SK-N-SH (cell line): ENCODE results near the gene NME8. TPM values are rescaled to one million over a fixed set of nuclear protein-coding genes. Genes with fewer than 3 reads are reported as not detected.

Source experiments
- CTCF ChIA-PET: fragments of 300-600, 350-600 bp; formaldehyde crosslinking; extraction: SDS; loops from one replicate; lab custom pipeline; 2021; lab: Yijun Ruan, JAX
- POLR2A ChIA-PET: fragments of 350-600 bp; sonication (Branson Sonifier 250); formaldehyde crosslinking; extraction: SDS; loops from one replicate; lab custom pipeline; 2020; ENCODE audit warnings: antibody characterized with exemption, inconsistent platforms; lab: Yijun Ruan, JAX
- DNase-seq: peaks from one replicate; pipeline ENCODE4 v3.0.0; 2012
- H2AFZ ChIP-seq: fragments of 200-600 bp; sonication (generic); 2 replicates; pipeline ENCODE4 v1.8.1; 2016; ENCODE audit warnings: antibody characterized with exemption, mild to moderate bottlenecking, low read depth
- H3F3A ChIP-seq: fragments of 200-600 bp; sonication (generic); replicated peaks from 2 replicates; pipeline ENCODE3; 2016; ENCODE audit warnings: antibody characterized with exemption, mild to moderate bottlenecking; ENCODE audit not compliant: insufficient read depth
- H3K27ac ChIP-seq, 2 experiments: fragments of 200-500 bp in 1 of 2; fragments of 200-600 bp in 1 of 2; sonication (Bioruptor generic) in 1 of 2; sonication (generic), shearing (Covaris generic) in 1 of 2; 2 replicates each; pipeline versions ENCODE4 v1.5.1 to v1.6.1; 2014 to 2016; ENCODE audit warnings: low read depth in 2 of 2, inconsistent platforms in 1 of 2, low read length in 1 of 2, mild to moderate bottlenecking in 1 of 2, mixed read lengths in 1 of 2
- H3K27me3 ChIP-seq: fragments of 200-600 bp; sonication (generic), shearing (Covaris generic); 2 replicates; pipeline ENCODE4 v1.6.1; 2016; ENCODE audit warnings: mixed run types; ENCODE audit not compliant: insufficient read depth
- H3K36me3 ChIP-seq, 2 experiments: fragments of 200-500 bp in 1 of 2; fragments of 200-600 bp in 1 of 2; sonication (Bioruptor generic) in 1 of 2; sonication (generic) in 1 of 2; replicated peaks in 1 of 2; 2 replicates each; pipeline versions ENCODE3 to v1.5.1; 2014 to 2016; ENCODE audit warnings: low read length in 1 of 2, mild to moderate bottlenecking in 1 of 2; ENCODE audit not compliant: insufficient read depth in 2 of 2, control insufficient read depth in 1 of 2
- H3K4me1 ChIP-seq, 2 experiments: fragments of 200-500 bp in 1 of 2; fragments of 200-600 bp in 1 of 2; sonication (Bioruptor generic) in 1 of 2; sonication (generic), shearing (Covaris generic) in 1 of 2; 2 replicates each; pipeline versions ENCODE4 v1.5.1 to v1.6.1; 2014 to 2016; ENCODE audit warnings: low read depth in 1 of 2, low read length in 1 of 2, mixed run types in 1 of 2; ENCODE audit not compliant: insufficient read depth in 2 of 2, control insufficient read depth in 1 of 2
- H3K4me2 ChIP-seq: fragments of 200-600 bp; sonication (generic), shearing (Covaris generic); 2 replicates; pipeline ENCODE4 v1.6.1; 2017; ENCODE audit warnings: mixed run types
- H3K4me3 ChIP-seq, 2 experiments: fragments of 200-500 bp in 1 of 2; fragments of 200-600 bp in 1 of 2; sonication (Bioruptor generic) in 1 of 2; sonication (generic), shearing (Covaris generic) in 1 of 2; 2 replicates each; pipeline versions ENCODE4 v1.5.1 to v1.8.1; 2014 to 2016; ENCODE audit warnings: low read depth in 2 of 2, inconsistent platforms in 1 of 2, low read length in 1 of 2, mild to moderate bottlenecking in 1 of 2, mixed read lengths in 1 of 2, moderate library complexity in 1 of 2
- H3K79me2 ChIP-seq: fragments of 200-600 bp; sonication (generic); 2 replicates; pipeline ENCODE4 v1.8.1; 2017; ENCODE audit warnings: mild to moderate bottlenecking; ENCODE audit not compliant: insufficient read depth
- H3K9ac ChIP-seq: fragments of 200-600 bp; sonication (generic); 2 replicates; pipeline ENCODE4 v1.6.1; 2017; ENCODE audit warnings: mixed run types
- H3K9me2 ChIP-seq: fragments of 200-600 bp; sonication (generic); 2 replicates; pipeline ENCODE4 v1.6.1; 2017; ENCODE audit warnings: mixed run types
- H3K9me3 ChIP-seq: fragments of 200-600 bp; sonication (generic); 2 replicates; pipeline ENCODE4 v1.6.1; 2017; ENCODE audit warnings: mixed run types, mild to moderate bottlenecking, moderate library complexity
- H4K20me1 ChIP-seq: fragments of 200-600 bp; sonication (generic); 2 replicates; pipeline ENCODE4 v1.6.1; 2017; ENCODE audit warnings: mild to moderate bottlenecking, mixed run types; ENCODE audit not compliant: insufficient read depth
- ELF1 ChIP-seq: IDR thresholded peaks from 2 replicates; pipeline ENCODE4 v1.4.0; 2012
- EZH2phosphoT487 ChIP-seq: fragments of 200-600 bp; sonication (generic); IDR thresholded peaks from 2 replicates; pipeline ENCODE4 v1.6.1; 2017; ENCODE audit warnings: low read depth, mixed run types, mild to moderate bottlenecking, antibody characterized with exemption, moderate library complexity, borderline replicate concordance
- FOSL2 ChIP-seq: IDR thresholded peaks from 2 replicates; pipeline ENCODE4 v1.4.0; 2012; ENCODE audit warnings: low read depth, mild to moderate bottlenecking, moderate library complexity, borderline replicate concordance
- FOXJ3 ChIP-seq: sonication (generic); formaldehyde crosslinking; IDR thresholded peaks from 2 replicates; pipeline ENCODE4 v1.5.1; 2020; ENCODE audit warnings: mild to moderate bottlenecking, missing genetic modification reagents
- FOXM1 ChIP-seq: IDR thresholded peaks from 2 replicates; pipeline ENCODE4 v1.4.0; 2012; ENCODE audit warnings: low read depth, mild to moderate bottlenecking
- GABPA ChIP-seq: IDR thresholded peaks from 2 replicates; pipeline ENCODE4 v1.4.0; 2012; ENCODE audit warnings: low read depth, mild to moderate bottlenecking
- JUND ChIP-seq: IDR thresholded peaks from 2 replicates; pipeline ENCODE4 v1.4.0; 2012
- PBX3 ChIP-seq: IDR thresholded peaks from 2 replicates; pipeline ENCODE4; 2012
- RCOR1 ChIP-seq: fragments of 150-350 bp; IDR thresholded peaks from 2 replicates; pipeline ENCODE4 v1.6.1; 2017; ENCODE audit warnings: antibody characterized with exemption, low read length
- RXRA ChIP-seq: IDR thresholded peaks from 2 replicates; pipeline ENCODE4 v1.4.0; 2012; ENCODE audit warnings: low read depth, mild to moderate bottlenecking, borderline replicate concordance
- TEAD4 ChIP-seq: IDR thresholded peaks from 2 replicates; pipeline ENCODE4 v1.4.0; 2012; ENCODE audit warnings: mild to moderate bottlenecking, borderline replicate concordance; ENCODE audit not compliant: insufficient read depth
- YY1 ChIP-seq: IDR thresholded peaks from 2 replicates; pipeline ENCODE4 v1.4.0; 2012; ENCODE audit warnings: low read depth, mild to moderate bottlenecking
- WGBS: methylation state at CpG from one replicate; pipeline ENCODE4 v1.1.6; 2017; ENCODE audit warnings: low lambda C conversion rate; 5-methylcytosine and 5-hydroxymethylcytosine counted together
- polyA plus RNA-seq, 3 experiments: library from polyadenylated mRNA; depleted of rRNA; stranded (reverse); fragments of >200 nt; gene quantifications; 2 replicates each; pipeline ENCODE4 v1.2.3, GENCODE V29; 2012
- TF ChIP-seq, protein P1 (sequence below): IDR thresholded peaks from 2 replicates; pipeline ENCODE4 v1.4.0; 2012; ENCODE audit warnings: low read depth
- TF ChIP-seq, protein P2 (sequence below): IDR thresholded peaks from 2 replicates; pipeline ENCODE4 v1.4.0; 2012; ENCODE audit warnings: low read depth, borderline replicate concordance

Gene NME8
- polyA plus RNA-seq, 1 of the 3 experiments (the other 2 are of a cell fraction) = not detected

- TF ChIP-seq RCOR1 = no peak
- no peak for TF ChIP-seq ELF1
- TF ChIP-seq, protein P1, sequence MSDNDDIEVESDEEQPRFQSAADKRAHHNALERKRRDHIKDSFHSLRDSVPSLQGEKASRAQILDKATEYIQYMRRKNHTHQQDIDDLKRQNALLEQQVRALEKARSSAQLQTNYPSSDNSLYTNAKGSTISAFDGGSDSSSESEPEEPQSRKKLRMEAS = no peak
- no peak for TF ChIP-seq EZH2phosphoT487
- no peak for TF ChIP-seq FOXM1
- no peak for TF ChIP-seq TEAD4
- TF ChIP-seq YY1 = no peak
- TF ChIP-seq PBX3 = no peak
- TF ChIP-seq, protein P2, sequence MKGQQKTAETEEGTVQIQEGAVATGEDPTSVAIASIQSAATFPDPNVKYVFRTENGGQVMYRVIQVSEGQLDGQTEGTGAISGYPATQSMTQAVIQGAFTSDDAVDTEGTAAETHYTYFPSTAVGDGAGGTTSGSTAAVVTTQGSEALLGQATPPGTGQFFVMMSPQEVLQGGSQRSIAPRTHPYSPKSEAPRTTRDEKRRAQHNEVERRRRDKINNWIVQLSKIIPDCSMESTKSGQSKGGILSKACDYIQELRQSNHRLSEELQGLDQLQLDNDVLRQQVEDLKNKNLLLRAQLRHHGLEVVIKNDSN = no peak
- TF ChIP-seq JUND = no peak
- TF ChIP-seq FOSL2 = no peak
- TF ChIP-seq, all 33 proteins: peak for 4
Observed at GRCh38 chr7:37916673-37917660, 68.6 kb downstream of the NME8 start, which contains the start of gene SFRP4 (continued).

GRCh38 chr7:37918526-37918925, 70.1 kb downstream of the NME8 start:
- no peaks in the 10 kb centered on the region for H3K9me3 ChIP-seq
- TF ChIP-seq RXRA (no peak), FOXJ3 (CRISPR knock-in tag) (no peak), GABPA (no peak), EZH2phosphoT487 (no peak)
- TF ChIP-seq, all 33 proteins: peak for 0
- Histone ChIP-seq H3F3A (no peaks in the 10 kb centered on the region), H3K4me1 (peaks cover 0 to 30% of the 10 kb centered on the region in 2 experiments; a peak in 2 of 4 replicates), H3K9me2 (no peaks in the 10 kb centered on the region), H4K20me1 (no peaks in the 10 kb centered on the region), H3K27me3 (peaks cover 39% of the 10 kb centered on the region; the same call in 1 of the 2 replicates), H3K36me3 (no peaks in the 10 kb centered on the region), H3K9ac (no peak overlapping the region), H3K4me2 (no peak overlapping the region), H3K27ac (no peak overlapping the region), H3K4me3 (no peak overlapping the region), H2AFZ (no peak overlapping the region), H3K79me2 (peaks cover 6% of the 10 kb centered on the region; the same call in 1 of the 2 replicates)
- POLR2A ChIA-PET = no interaction called here
- CTCF ChIA-PET = interaction anchor here (0.7 to 16.2 kb wide), 15 partner anchors 9 to 456 kb away, joined by 3 to 280 read pairs (median 5); no protein-coding TSS in a partner anchor
- WGBS = 61% methylated on average over 4 of the region's 4 CpGs
- no peak for DNase-seq
